HepG2 (cell line): ENCODE results near the gene PPM1M. TPM values are rescaled to one million over a fixed set of nuclear protein-coding genes. Genes with fewer than 3 reads are reported as not detected.

Source experiments
- ATF4 ChIP-seq, 2 experiments: fragments of 450-650 bp in 1 of 2; sonication (generic) in 1 of 2; formaldehyde crosslinking; IDR thresholded peaks; 2 replicates each; pipeline versions ENCODE4 v1.5.0 to v1.8.0; 2020 to 2022; ENCODE audit warnings: mild to moderate bottlenecking in 1 of 2, missing genetic modification reagents in 1 of 2
- CSRNP2 ChIP-seq: sonication (generic); formaldehyde crosslinking; conservative IDR thresholded peaks from 2 replicates; pipeline ENCODE4 v1.8.0; 2022; ENCODE audit warnings: low read depth, missing genetic modification reagents
- JARID2 ChIP-seq: sonication (generic); formaldehyde crosslinking; IDR thresholded peaks from 2 replicates; pipeline ENCODE4 v1.8.1; 2023; ENCODE audit warnings: missing genetic modification reagents, inconsistent platforms; ENCODE audit not compliant: insufficient replicate concordance
- NFATC3 ChIP-seq: sonication (generic); formaldehyde crosslinking; IDR thresholded peaks from 2 replicates; pipeline ENCODE4 v1.5.1; 2020; ENCODE audit warnings: mild to moderate bottlenecking, missing genetic modification reagents
- RARA ChIP-seq: IDR thresholded peaks from 2 replicates; pipeline ENCODE4 v1.6.1; 2016; ENCODE audit warnings: missing genetic modification reagents, missing compliant biosample characterization
- SALL1 ChIP-seq: sonication (generic); formaldehyde crosslinking; IDR thresholded peaks from 2 replicates; pipeline ENCODE4 v1.8.0; 2022; ENCODE audit warnings: mild to moderate bottlenecking, missing genetic modification reagents
- SMYD3 ChIP-seq: sonication (generic); formaldehyde crosslinking; IDR thresholded peaks from 2 replicates; pipeline ENCODE4 v1.8.1; 2023; ENCODE audit warnings: mild to moderate bottlenecking, missing genetic modification reagents
- SNRNP70 ChIP-seq: fragments of 200-400 bp; formaldehyde crosslinking; IDR thresholded peaks from 2 replicates; pipeline ENCODE4 v1.6.1; 2017; ENCODE audit warnings: mild to moderate bottlenecking, low read depth, low read length, moderate library complexity
- U2AF2 ChIP-seq: fragments of 200-400 bp; formaldehyde crosslinking; IDR thresholded peaks from 2 replicates; pipeline ENCODE4 v1.6.1; 2017; ENCODE audit warnings: low read depth, mild to moderate bottlenecking, low read length
- ZBTB40 ChIP-seq, 2 experiments: fragments of 450-650 bp in 1 of 2; sonication (generic) in 1 of 2; formaldehyde crosslinking in 1 of 2; IDR thresholded peaks; 2 replicates each; pipeline versions ENCODE4 v1.6.1 to v1.8.0; 2016 to 2022; ENCODE audit warnings: antibody characterized with exemption in 1 of 2, mild to moderate bottlenecking in 1 of 2, missing genetic modification reagents in 1 of 2
- ZFP62 ChIP-seq: sonication (generic); formaldehyde crosslinking; IDR thresholded peaks from 2 replicates; pipeline ENCODE4 v1.4.0; 2020; ENCODE audit warnings: missing genetic modification reagents
- ZMYM2 ChIP-seq: sonication (generic); formaldehyde crosslinking; IDR thresholded peaks from 2 replicates; pipeline ENCODE4 v1.8.0; 2022; ENCODE audit warnings: mild to moderate bottlenecking, missing genetic modification reagents
- ZNF501 ChIP-seq: sonication (generic); formaldehyde crosslinking; IDR thresholded peaks from 2 replicates; pipeline ENCODE4 v1.5.1; 2020; ENCODE audit warnings: mild to moderate bottlenecking, moderate library complexity, missing genetic modification reagents
- ZNF576 ChIP-seq: sonication (generic); formaldehyde crosslinking; IDR thresholded peaks from 2 replicates; pipeline ENCODE4 v1.4.0; 2020; ENCODE audit warnings: mild to moderate bottlenecking, missing genetic modification reagents
- ZNF709 ChIP-seq: sonication (generic); formaldehyde crosslinking; IDR thresholded peaks from 2 replicates; pipeline ENCODE4 v1.5.0; 2020; ENCODE audit warnings: mild to moderate bottlenecking, missing genetic modification reagents
- ZNF891 ChIP-seq: sonication (generic); formaldehyde crosslinking; IDR thresholded peaks from 2 replicates; pipeline ENCODE4 v1.5.0; 2020; ENCODE audit warnings: mild to moderate bottlenecking, missing genetic modification reagents
- polyA plus RNA-seq, 8 experiments: library from polyadenylated mRNA; depleted of rRNA in 3 of 8; stranded (reverse) in 7 of 8; unstranded in 1 of 8; fragments of >200 nt; fragmentation: Illumina TruSeq in 4 of 8; extraction: Trizol in 4 of 8; gene quantifications; 2 replicates each; pipeline versions ENCODE4 v1.2.1 to v1.2.3, GENCODE V29; 2011 to 2016; ENCODE audit warnings: low read depth in 4 of 8, missing spikeins in 1 of 8, mixed read lengths in 1 of 8; ENCODE audit not compliant: insufficient read depth in 1 of 8
- total RNA-seq, 5 experiments: library from RNA; depleted of rRNA; stranded (reverse); fragments of >200 nt; fragmentation: Illumina TruSeq; extraction: Trizol; gene quantifications; 2 replicates each; pipeline ENCODE4 v1.2.3, GENCODE V29; 2016; ENCODE audit warnings: low read depth in 1 of 5

Gene PPM1M
- total and polyA plus RNA-seq, 2 of the 13 experiments (the other 11 are each of a cell fraction or from before 2014, with no cell fraction given) = 2.5 to 5.9 TPM

GRCh38 chr3:52238761-52239701 lies 6.5 kb upstream of the PPM1M start, which contains the start of gene TWF2 (continued):
- no peak for TF ChIP-seq JARID2 (CRISPR knock-in tag)
- 0 out of 2 replicates have a peak, but pooled peaks have one; percentile 13 for TF ChIP-seq ZMYM2 (CRISPR knock-in tag)
- no peak for TF ChIP-seq RARA
- TF ChIP-seq SALL1 (CRISPR knock-in tag) = peak; percentile 77
- TF ChIP-seq SMYD3 (CRISPR knock-in tag) = no peak
- peak; percentile 17 for TF ChIP-seq ZNF501 (CRISPR knock-in tag)
- TF ChIP-seq ZBTB40 (IDR thresholded peaks at IDR 0.05) = no peak
- TF ChIP-seq ZBTB40 (CRISPR knock-in tag; IDR thresholded peaks at IDR 0.05) = 0 out of 2 replicates have a peak, but pooled peaks have one; percentile 23
- no peak for TF ChIP-seq ZFP62 (CRISPR knock-in tag)
- 0 out of 4 replicates have a peak, but pooled peaks of 1 of the 2 experiments have one; percentile 7 for TF ChIP-seq ATF4 (CRISPR knock-in tag; IDR thresholded peaks at IDR 0.05)
- TF ChIP-seq CSRNP2 (CRISPR knock-in tag) = no peak
- no peak for TF ChIP-seq SNRNP70
- TF ChIP-seq ZNF709 (CRISPR knock-in tag) = peak; percentile 67; the same call in 1 of the 2 replicates
- TF ChIP-seq NFATC3 (CRISPR knock-in tag) = 0 out of 2 replicates have a peak, but pooled peaks have one; percentile 73
- no peak for TF ChIP-seq ZNF576
- TF ChIP-seq ZNF891 (CRISPR knock-in tag) = no peak
- no peak for TF ChIP-seq U2AF2
